Measurements from ENCODE around the gene MED12L.
"Not testable (repeated sequence)": the region's sequence is repeated elsewhere in the genome, so short reads cannot be mapped to it uniquely, and the experiment has no call there.

The MED12L gene

GRCh38 chr3:151216641-151217607 lies 131.5 kb downstream of the MED12L start:
- DNase-seq = no peak

GRCh38 chr3:151218136-151218535 lies 132.7 kb downstream of the MED12L start:
- no peak for DNase-seq

- no peak for DNase-seq
Measured at GRCh38 chr3:151219056-151219455, 133.6 kb downstream of the MED12L start.

GRCh38 chr3:151224268-151224866 lies 138.9 kb downstream of the MED12L start:
- no peak for DNase-seq

- DNase-seq = no peak
Measured at GRCh38 chr3:151225040-151225975, 139.8 kb downstream of the MED12L start.

- peak; percentile 4 for DNase-seq
Measured at GRCh38 chr3:151226088-151226563, 140.7 kb downstream of the MED12L start.

- no peak for DNase-seq
Measured at GRCh38 chr3:151226825-151227224, 141.4 kb downstream of the MED12L start.

GRCh38 chr3:151227266-151227806 lies 141.9 kb downstream of the MED12L start:
- no peak for DNase-seq

- DNase-seq = peak; percentile 47
Measured at GRCh38 chr3:151227807-151228665, 142.6 kb downstream of the MED12L start.

- DNase-seq = no peak
Measured at GRCh38 chr3:151228666-151229040, 143.2 kb downstream of the MED12L start.

GRCh38 chr3:151230646-151231045 lies 145.2 kb downstream of the MED12L start:
- DNase-seq = no peak

GRCh38 chr3:151232403-151232802 lies 146.9 kb downstream of the MED12L start:
- not testable (repeated sequence) for DNase-seq

GRCh38 chr3:151232991-151233390 lies 147.5 kb downstream of the MED12L start:
- no peak for DNase-seq

- no peak for DNase-seq
Measured at GRCh38 chr3:151234825-151235224, 149.4 kb downstream of the MED12L start.

GRCh38 chr3:151236316-151236715 lies 150.9 kb downstream of the MED12L start:
- no peak for DNase-seq

GRCh38 chr3:151236736-151237135 lies 151.3 kb downstream of the MED12L start:
- no peak for DNase-seq

- DNase-seq = not testable (repeated sequence)
Measured at GRCh38 chr3:151242006-151242405, 156.5 kb downstream of the MED12L start.

GRCh38 chr3:151248772-151249337 lies 163.4 kb downstream of the MED12L start:
- no peak for DNase-seq

GRCh38 chr3:151256749-151257148 lies 171.3 kb downstream of the MED12L start:
- no peak for DNase-seq

- DNase-seq = no peak
Measured at GRCh38 chr3:151259664-151260063, 174.2 kb downstream of the MED12L start.

GRCh38 chr3:151262871-151263525 lies 177.5 kb downstream of the MED12L start:
- DNase-seq = no peak

Data from NCI-H2171 (cell line).